ENCODE data around the gene LSM10. TPM values are rescaled to one million over a fixed set of nuclear protein-coding genes. Genes with fewer than 3 reads are reported as not detected.

Gene LSM10
- total RNA-seq, 1 donor from 2014 or later: 55.3 TPM

GRCh38 chr1:36387141-36387949 is 10.4 kb downstream of the LSM10 start:
- DNase-seq (ENCODE audit: low spot score): no peak
- peaks cover 31% of the 10 kb centered on the region for H3K4me1 Mint-ChIP-seq (ENCODE audit: low read depth)
- H3K9me3 Mint-ChIP-seq: no peaks in the 10 kb centered on the region
- H3K36me3 Mint-ChIP-seq (ENCODE audit: low read depth): peaks cover 31% of the 10 kb centered on the region
- intact Hi-C loops (cut with micrococcal nuclease): loop anchor here (5.0 to 10.0 kb wide), 4 partner anchors 35 to 1087 kb away; partner anchors contain the start of genes SH3D21 and ZC3H12A
- peak overlapping the region; percentile 94 for H3K27ac Mint-ChIP-seq
- peak overlapping the region; percentile 83 for H3K4me3 Mint-ChIP-seq (ENCODE audit: low read depth)
- H3K27me3 Mint-ChIP-seq (ENCODE audit: low read depth): no peaks in the 10 kb centered on the region

DNA sequence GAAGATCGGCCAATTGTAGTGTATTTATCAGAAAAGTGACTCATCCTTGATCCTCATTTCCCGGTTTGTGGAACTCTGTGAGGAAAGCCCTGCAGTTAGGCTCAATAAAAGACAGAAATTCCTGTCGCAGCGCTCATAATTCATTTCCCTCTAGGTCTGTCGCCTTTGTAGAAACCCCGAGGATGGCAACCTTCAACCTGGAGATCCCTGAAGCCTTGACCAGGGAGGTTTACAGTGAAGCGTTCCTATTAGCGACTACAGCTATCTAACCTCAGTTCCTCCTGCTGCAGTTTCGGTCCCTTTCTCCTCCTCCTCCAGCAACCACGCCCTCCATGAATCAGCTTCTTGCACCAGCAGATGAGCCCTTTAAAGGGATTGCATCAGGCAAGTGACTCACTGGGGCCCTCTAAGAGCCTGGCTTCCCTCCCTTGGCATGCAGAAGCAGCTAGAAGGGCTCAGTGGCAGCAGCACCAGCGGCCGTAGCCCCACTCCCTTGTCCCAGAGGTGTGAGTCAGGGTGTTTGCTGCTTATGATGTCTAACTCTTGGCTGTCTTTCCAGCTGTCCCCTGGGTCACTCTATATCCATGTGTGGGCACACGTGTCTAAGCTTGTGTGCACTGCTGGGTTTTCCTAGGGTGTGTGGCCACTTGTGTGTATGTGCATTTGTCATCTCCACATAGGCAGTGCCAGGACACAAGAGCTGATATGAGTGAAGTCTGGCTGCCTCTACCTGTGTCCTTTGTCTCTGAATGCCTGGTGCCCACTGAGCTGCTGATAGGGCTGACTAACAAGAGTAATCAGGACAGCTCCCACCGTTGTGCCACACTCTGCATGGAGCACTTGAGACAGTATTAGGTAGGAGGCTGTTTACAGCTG is 11.2 kb downstream of the LSM10 start:
- H3K9me3 Mint-ChIP-seq: no peaks in the 10 kb centered on the region
- H3K27me3 Mint-ChIP-seq (ENCODE audit: low read depth): no peaks in the 10 kb centered on the region
- H3K4me1 Mint-ChIP-seq (ENCODE audit: low read depth): peaks cover 34% of the 10 kb centered on the region
- peak; percentile 88 for DNase-seq (ENCODE audit: low spot score)
- peaks cover 31% of the 10 kb centered on the region for H3K36me3 Mint-ChIP-seq (ENCODE audit: low read depth)
- peak overlapping the region; percentile 83 for H3K4me3 Mint-ChIP-seq (ENCODE audit: low read depth)
- intact Hi-C loops (cut with micrococcal nuclease): loop anchor here (1.0 to 10.0 kb wide), 6 partner anchors 11 to 1088 kb away; partner anchors contain the start of genes LSM10, SH3D21, THRAP3 and ZC3H12A
- peak overlapping the region; percentile 94 for H3K27ac Mint-ChIP-seq

DNA sequence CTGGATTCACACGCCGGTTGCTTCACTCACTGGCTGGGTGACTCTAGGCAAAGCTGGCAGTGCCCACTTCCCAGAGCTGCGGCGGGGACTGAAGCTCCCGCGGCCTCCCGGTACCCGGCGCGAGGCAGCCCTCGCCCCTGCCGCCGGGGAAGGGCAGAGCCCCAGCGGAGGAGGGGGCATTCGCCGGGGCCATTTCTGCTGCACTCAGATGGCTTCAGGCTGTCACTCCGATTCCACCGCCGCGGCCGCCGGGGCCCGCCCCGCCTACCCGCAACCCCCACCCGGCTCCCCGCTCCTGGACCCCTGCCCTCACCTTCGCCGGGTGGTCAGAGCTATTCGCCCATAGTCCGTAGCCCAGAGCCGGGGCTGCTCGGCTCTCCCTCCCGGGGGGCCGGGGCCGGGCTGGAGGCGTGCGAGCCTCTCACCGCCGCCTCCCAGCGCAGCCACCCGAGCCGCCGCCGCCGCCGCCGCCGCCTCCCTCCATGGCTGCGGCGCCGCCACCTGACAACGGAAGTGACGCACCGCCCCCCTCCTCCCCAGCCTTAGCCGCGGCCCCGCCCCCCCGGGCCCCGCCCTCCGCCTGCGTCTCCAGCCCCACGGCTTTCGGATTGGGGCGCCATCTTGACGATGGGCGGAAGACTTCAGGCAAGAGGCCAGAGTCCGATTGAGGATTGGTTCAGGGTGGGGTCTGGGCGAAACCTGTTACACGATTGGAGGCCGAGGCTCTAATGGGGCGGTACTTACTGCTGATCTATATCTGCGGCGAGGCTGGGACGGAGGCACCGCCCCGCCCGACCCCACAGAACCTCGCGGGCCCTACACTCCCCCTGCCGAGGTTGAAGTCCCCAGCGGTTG is 12.1 kb downstream of the LSM10 start, which contains the start of gene STK40:
STK40 (minus strand) TSS at position 515 of the 855 bp plus-strand sequence. CDS start 24,592 bp downstream, outside the sequence.
- peak within 1 kb of the TSS; percentile 94 for H3K27ac Mint-ChIP-seq
- DNase-seq (ENCODE audit: low spot score): peak; percentile 97
- H3K27me3 Mint-ChIP-seq (ENCODE audit: low read depth): no peaks in the 10 kb centered on the region
- no peaks in the 10 kb centered on the region for H3K9me3 Mint-ChIP-seq
- H3K36me3 Mint-ChIP-seq (ENCODE audit: low read depth): peaks cover 31% of the 10 kb centered on the region
- intact Hi-C loops (cut with micrococcal nuclease): loop anchor here (1.0 to 10.0 kb wide), 6 partner anchors 12 to 1089 kb away; partner anchors contain the start of genes LSM10, SH3D21, THRAP3 and ZC3H12A
- peak within 1 kb of the TSS; percentile 91 for H3K4me3 Mint-ChIP-seq (ENCODE audit: low read depth)
- H3K4me1 Mint-ChIP-seq (ENCODE audit: low read depth): peaks cover 37% of the 10 kb centered on the region

DNA sequence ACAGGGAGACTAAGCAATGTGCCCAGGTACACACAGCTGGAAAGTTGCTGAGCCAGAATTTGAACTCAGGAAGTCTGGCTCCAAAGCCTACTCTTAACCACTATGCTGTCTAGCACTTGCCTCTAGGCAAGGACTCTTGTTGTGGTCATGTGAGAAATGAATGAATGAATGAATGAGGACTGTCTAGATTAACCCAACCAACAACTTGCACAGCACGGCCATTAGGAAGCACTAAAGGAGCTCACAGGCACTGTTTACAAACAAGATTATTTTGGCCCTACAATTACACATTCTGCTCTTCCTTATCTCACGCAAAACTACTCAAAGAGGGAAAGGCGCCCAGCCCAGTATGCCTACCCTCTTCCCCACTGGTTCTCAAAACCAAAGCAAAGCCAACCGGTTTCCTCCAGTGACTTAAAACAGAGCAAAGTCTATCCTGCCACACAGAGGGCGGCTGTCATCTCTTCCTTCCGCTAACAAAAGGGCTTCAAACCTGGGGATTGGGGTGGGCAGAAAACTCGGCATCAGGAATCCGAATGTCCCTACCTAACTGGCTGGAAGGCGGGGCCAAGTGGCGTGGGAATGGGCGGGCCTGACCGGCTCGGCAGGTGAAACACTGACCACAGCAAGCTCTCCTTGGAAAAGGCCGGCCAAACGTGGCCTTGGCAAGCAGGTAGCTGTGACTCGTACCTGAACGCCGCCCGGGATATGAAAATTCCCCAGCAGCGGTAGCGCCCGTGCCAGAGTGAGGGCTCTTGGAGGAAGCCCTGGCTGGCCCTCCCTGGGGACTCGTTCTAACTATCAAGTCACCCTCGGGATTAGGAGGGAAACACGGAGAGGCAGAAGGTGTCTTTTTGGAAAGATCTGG is 12.9 kb downstream of the LSM10 start:
- H3K36me3 Mint-ChIP-seq (ENCODE audit: low read depth): peaks cover 26% of the 10 kb centered on the region

DNA sequence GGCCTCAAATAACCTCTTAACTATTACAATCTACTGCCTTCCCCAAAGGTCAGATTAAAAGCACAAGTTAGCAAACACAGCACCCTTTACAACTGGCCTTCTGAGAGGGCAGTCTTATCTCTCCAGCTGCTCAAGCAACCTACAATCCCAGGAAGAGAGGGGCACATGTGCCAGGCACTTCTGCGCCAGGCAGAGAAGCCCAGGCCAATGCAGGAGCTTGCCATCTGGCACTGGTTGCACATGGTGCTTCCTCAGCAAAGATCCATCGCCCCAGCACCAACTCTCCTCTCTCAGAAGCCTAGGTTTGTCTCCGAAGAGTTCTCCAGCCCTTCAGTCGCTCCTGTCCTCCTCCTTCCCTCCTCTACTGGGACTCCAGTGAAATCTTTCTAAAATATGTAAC is 14.5 kb downstream of the LSM10 start:
- Mint-ChIP-seq H3K9me3 (no peaks in the 10 kb centered on the region), H3K36me3 (ENCODE audit: low read depth) (peaks cover 22% of the 10 kb centered on the region), H3K4me3 (ENCODE audit: low read depth) (peak overlapping the region; percentile 47), H3K27ac (no peak overlapping the region), H3K27me3 (ENCODE audit: low read depth) (no peaks in the 10 kb centered on the region), H3K4me1 (ENCODE audit: low read depth) (peaks cover 44% of the 10 kb centered on the region)
- intact Hi-C loops (cut with micrococcal nuclease): loop anchor here (10.0 kb wide), 1 partner anchor 1092 kb away; the partner anchor contains the start of gene ZC3H12A
- no peak for DNase-seq (ENCODE audit: low spot score)

More for the DNA sequence above, 12.9 kb downstream of the LSM10 start:
- H3K4me1 Mint-ChIP-seq (ENCODE audit: low read depth): peaks cover 37% of the 10 kb centered on the region
- H3K27me3 Mint-ChIP-seq (ENCODE audit: low read depth): no peaks in the 10 kb centered on the region
- intact Hi-C loops (cut with micrococcal nuclease): loop anchor here (5.0 to 10.0 kb wide), 4 partner anchors 38 to 1090 kb away; partner anchors contain the start of genes SH3D21 and ZC3H12A
- peak overlapping the region; percentile 79 for H3K27ac Mint-ChIP-seq
- H3K4me3 Mint-ChIP-seq (ENCODE audit: low read depth): peak overlapping the region; percentile 91
- no peaks in the 10 kb centered on the region for H3K9me3 Mint-ChIP-seq
- DNase-seq (ENCODE audit: low spot score): peak; percentile 35

DNA sequence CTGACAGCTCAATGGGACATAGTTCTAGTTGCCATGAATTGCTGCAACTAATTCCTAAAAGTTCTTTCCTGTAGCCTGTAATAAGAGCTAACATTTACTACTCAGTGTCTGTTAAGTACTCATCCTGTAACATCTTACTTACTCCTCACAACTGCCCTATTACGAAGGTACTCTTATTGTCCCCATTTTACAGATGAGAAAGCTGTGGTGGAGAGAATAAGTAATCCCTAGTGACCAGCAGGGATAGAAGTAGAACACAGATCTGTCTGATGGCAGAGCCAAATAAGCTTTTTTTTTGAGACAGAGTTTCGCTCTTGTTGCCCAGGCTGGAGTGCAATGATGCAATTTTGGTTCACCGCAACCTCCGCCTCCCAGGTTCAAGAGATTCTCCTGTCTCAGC is 15.0 kb downstream of the LSM10 start:
- intact Hi-C loops (cut with micrococcal nuclease): loop anchor here (10.0 kb wide), 1 partner anchor 1092 kb away; the partner anchor contains the start of gene ZC3H12A
- H3K27me3 Mint-ChIP-seq (ENCODE audit: low read depth): no peaks in the 10 kb centered on the region
- H3K27ac Mint-ChIP-seq: no peak overlapping the region
- H3K9me3 Mint-ChIP-seq: no peaks in the 10 kb centered on the region
- peaks cover 47% of the 10 kb centered on the region for H3K4me1 Mint-ChIP-seq (ENCODE audit: low read depth)
- H3K4me3 Mint-ChIP-seq (ENCODE audit: low read depth): no peak overlapping the region
- no peak for DNase-seq (ENCODE audit: low spot score)
- H3K36me3 Mint-ChIP-seq (ENCODE audit: low read depth): peaks cover 22% of the 10 kb centered on the region

DNA sequence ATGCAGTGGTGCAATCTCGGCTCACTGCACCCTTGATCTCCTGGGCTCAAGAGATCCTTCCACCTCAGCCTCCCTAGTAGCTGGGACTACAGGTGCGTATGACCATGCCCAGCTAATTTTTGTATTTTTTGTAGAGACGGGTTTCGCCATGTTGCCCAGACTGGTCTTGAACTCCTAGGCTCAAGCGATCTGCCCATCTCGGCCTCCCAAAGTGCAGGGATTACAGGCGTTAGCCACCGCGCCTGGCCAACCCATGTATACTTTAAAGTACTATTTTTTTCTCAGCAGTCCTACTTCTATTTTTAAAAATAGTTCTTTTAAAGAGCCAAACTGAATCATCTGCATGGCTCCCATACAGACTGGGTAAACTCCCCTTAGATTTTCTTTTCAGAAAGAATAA is 15.5 kb downstream of the LSM10 start:
- H3K27ac Mint-ChIP-seq: no peak overlapping the region
- DNase-seq (ENCODE audit: low spot score): no peak
- peaks cover 46% of the 10 kb centered on the region for H3K4me1 Mint-ChIP-seq (ENCODE audit: low read depth)
- no peaks in the 10 kb centered on the region for H3K9me3 Mint-ChIP-seq
- H3K27me3 Mint-ChIP-seq (ENCODE audit: low read depth): no peaks in the 10 kb centered on the region
- no peak overlapping the region for H3K4me3 Mint-ChIP-seq (ENCODE audit: low read depth)
- intact Hi-C loops (cut with micrococcal nuclease): loop anchor here (10.0 kb wide), 1 partner anchor 1093 kb away; the partner anchor contains the start of gene ZC3H12A
- H3K36me3 Mint-ChIP-seq (ENCODE audit: low read depth): peaks cover 19% of the 10 kb centered on the region

DNA sequence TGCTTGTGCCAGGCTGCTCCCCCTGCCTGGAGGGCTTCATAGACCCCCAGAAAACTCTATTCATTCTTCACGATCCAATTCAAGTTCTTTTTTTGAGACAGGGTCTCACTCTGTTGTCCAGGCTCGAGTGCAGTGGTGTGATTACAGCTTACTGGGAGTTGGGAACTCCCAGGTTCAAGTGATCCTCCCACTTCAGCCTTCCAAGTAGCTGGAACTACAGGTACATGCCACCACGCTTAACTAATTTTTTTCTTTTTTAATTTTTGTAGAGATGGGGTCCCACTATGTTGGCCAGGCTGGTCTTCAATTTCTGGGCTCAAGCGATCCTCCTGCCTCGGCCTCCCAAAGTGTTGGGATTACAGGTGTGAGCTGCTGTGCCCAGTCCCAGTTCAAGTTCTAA is 16.3 kb downstream of the LSM10 start:
- intact Hi-C loops (cut with micrococcal nuclease): loop anchor here (10.0 kb wide), 1 partner anchor 1093 kb away; the partner anchor contains the start of gene ZC3H12A

GRCh38 chr1:36380782-36381181 is 16.9 kb downstream of the LSM10 start:
- no peak overlapping the region for H3K27ac Mint-ChIP-seq
- H3K27me3 Mint-ChIP-seq (ENCODE audit: low read depth): no peaks in the 10 kb centered on the region
- H3K9me3 Mint-ChIP-seq: no peaks in the 10 kb centered on the region
- peaks cover 45% of the 10 kb centered on the region for H3K4me1 Mint-ChIP-seq (ENCODE audit: low read depth)
- intact Hi-C loops (cut with micrococcal nuclease): loop anchor here (10.0 kb wide), 1 partner anchor 1094 kb away; the partner anchor contains the start of gene ZC3H12A
- peaks cover 18% of the 10 kb centered on the region for H3K36me3 Mint-ChIP-seq (ENCODE audit: low read depth)
- DNase-seq (ENCODE audit: low spot score): no peak
- H3K4me3 Mint-ChIP-seq (ENCODE audit: low read depth): no peak overlapping the region

More for the DNA sequence above, 16.3 kb downstream of the LSM10 start:
- Mint-ChIP-seq H3K27me3 (ENCODE audit: low read depth) (no peaks in the 10 kb centered on the region), H3K9me3 (no peaks in the 10 kb centered on the region), H3K36me3 (ENCODE audit: low read depth) (peaks cover 18% of the 10 kb centered on the region), H3K4me3 (ENCODE audit: low read depth) (no peak overlapping the region), H3K4me1 (ENCODE audit: low read depth) (peaks cover 41% of the 10 kb centered on the region), H3K27ac (peak overlapping the region; percentile 34)
- DNase-seq (ENCODE audit: low spot score): no peak

DNA sequence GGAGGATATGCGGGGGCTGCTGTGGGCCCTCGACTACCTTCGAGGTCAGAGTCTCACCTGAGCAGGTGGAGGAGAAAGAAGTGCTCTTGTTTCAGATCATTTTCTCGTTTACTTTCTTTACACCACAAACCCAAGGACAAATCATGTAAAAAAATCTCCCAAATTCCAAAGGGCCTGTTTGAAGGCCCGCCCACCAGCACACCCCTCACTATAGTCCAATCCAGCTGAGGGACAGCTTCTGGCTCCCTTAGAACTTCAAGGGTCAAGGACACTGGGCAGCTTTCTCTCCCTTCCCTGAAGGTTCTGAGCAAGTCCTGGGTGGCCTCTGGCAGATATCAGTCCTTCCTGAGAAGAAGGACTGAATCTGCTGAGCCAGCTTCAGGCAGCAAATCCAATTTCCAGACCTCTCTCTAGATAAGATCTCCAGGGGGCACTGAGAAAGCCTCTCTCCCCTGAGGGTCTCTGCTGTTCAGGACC is 17.5 kb downstream of the LSM10 start:
- peaks cover 45% of the 10 kb centered on the region for H3K4me1 Mint-ChIP-seq (ENCODE audit: low read depth)
- H3K4me3 Mint-ChIP-seq (ENCODE audit: low read depth): no peak overlapping the region
- H3K27ac Mint-ChIP-seq: no peak overlapping the region
- H3K36me3 Mint-ChIP-seq (ENCODE audit: low read depth): peaks cover 18% of the 10 kb centered on the region
- no peak for DNase-seq (ENCODE audit: low spot score)
- intact Hi-C loops (cut with micrococcal nuclease): loop anchor here (10.0 kb wide), 1 partner anchor 1095 kb away; the partner anchor contains the start of gene ZC3H12A
- no peaks in the 10 kb centered on the region for H3K9me3 Mint-ChIP-seq
- no peaks in the 10 kb centered on the region for H3K27me3 Mint-ChIP-seq (ENCODE audit: low read depth)

Data from activated T-helper 2 cell treated with anti-CD3 and anti-CD28 coated beads, Interferon-gamma antibody, Interleukin-2, Interleukin-4, amounts not matched to agents 10 μg/mL and 5 μg/mL and 100 μg/mL, durations not matched to agents 14 hours and 24 hours and 36 hours (primary cell).